ENCODE results near the gene SLC22A13. TPM values are rescaled to one million over a fixed set of nuclear protein-coding genes. Genes with fewer than 3 reads are reported as not detected.

SLC22A13 gene
- total RNA-seq, 1 experiment from 2014 or later: 0.33 TPM

DNA sequence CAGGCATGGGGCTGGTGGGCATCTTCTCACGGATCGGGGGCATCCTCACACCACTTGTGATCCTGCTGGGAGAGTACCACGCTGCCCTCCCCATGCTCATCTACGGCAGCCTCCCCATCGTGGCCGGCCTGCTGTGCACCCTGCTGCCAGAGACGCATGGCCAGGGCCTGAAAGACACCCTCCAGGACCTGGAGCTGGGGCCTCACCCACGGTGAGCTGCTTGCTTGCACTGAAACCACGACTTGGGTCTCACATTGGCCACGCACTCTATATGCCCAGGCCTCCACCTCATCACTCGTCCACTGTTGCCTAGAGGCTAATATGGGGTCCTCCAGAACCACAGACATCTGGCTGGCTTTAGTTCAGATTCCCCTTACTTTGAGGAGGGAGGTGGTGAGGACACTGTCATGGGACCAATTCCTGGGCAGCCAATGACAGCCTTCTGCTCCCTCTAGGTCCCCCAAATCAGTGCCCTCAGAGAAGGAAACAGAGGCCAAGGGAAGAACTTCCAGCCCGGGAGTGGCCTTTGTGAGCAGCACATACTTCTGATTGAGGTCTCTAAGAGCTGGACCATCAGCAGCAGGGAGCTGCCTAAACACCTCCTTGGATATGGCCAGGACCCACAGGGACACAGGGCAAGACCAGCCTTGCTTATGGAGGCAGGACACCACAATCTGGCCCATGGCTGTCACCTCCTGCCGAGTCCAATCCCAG, 11.5 kb downstream of the SLC22A13 start:
- H3K4me1 ChIP-seq (ENCODE audit: control insufficient read depth, insufficient read depth, low read length): no peaks in the 10 kb centered on the region
- ATAC-seq (no peak), DNase-seq (ENCODE audit: low read depth, low spot score) (no peak)
- H3K36me3 ChIP-seq (ENCODE audit: control insufficient read depth, insufficient read depth, low read length): no peaks in the 10 kb centered on the region
- TF ChIP-seq, protein P1, sequence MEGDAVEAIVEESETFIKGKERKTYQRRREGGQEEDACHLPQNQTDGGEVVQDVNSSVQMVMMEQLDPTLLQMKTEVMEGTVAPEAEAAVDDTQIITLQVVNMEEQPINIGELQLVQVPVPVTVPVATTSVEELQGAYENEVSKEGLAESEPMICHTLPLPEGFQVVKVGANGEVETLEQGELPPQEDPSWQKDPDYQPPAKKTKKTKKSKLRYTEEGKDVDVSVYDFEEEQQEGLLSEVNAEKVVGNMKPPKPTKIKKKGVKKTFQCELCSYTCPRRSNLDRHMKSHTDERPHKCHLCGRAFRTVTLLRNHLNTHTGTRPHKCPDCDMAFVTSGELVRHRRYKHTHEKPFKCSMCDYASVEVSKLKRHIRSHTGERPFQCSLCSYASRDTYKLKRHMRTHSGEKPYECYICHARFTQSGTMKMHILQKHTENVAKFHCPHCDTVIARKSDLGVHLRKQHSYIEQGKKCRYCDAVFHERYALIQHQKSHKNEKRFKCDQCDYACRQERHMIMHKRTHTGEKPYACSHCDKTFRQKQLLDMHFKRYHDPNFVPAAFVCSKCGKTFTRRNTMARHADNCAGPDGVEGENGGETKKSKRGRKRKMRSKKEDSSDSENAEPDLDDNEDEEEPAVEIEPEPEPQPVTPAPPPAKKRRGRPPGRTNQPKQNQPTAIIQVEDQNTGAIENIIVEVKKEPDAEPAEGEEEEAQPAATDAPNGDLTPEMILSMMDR (IDR thresholded peaks at IDR 0.05): no peak
- TF ChIP-seq TCF7L2 (IDR thresholded peaks at IDR 0.05; ENCODE audit: low read depth, low read length) (no peak), SIN3A (IDR thresholded peaks at IDR 0.05; ENCODE audit: borderline replicate concordance, insufficient read depth, low read depth, low read length) (no peak), POLR2AphosphoS5 (IDR thresholded peaks at IDR 0.05; ENCODE audit: low read depth, low read length) (no peak)
- TF ChIP-seq, protein P2, sequence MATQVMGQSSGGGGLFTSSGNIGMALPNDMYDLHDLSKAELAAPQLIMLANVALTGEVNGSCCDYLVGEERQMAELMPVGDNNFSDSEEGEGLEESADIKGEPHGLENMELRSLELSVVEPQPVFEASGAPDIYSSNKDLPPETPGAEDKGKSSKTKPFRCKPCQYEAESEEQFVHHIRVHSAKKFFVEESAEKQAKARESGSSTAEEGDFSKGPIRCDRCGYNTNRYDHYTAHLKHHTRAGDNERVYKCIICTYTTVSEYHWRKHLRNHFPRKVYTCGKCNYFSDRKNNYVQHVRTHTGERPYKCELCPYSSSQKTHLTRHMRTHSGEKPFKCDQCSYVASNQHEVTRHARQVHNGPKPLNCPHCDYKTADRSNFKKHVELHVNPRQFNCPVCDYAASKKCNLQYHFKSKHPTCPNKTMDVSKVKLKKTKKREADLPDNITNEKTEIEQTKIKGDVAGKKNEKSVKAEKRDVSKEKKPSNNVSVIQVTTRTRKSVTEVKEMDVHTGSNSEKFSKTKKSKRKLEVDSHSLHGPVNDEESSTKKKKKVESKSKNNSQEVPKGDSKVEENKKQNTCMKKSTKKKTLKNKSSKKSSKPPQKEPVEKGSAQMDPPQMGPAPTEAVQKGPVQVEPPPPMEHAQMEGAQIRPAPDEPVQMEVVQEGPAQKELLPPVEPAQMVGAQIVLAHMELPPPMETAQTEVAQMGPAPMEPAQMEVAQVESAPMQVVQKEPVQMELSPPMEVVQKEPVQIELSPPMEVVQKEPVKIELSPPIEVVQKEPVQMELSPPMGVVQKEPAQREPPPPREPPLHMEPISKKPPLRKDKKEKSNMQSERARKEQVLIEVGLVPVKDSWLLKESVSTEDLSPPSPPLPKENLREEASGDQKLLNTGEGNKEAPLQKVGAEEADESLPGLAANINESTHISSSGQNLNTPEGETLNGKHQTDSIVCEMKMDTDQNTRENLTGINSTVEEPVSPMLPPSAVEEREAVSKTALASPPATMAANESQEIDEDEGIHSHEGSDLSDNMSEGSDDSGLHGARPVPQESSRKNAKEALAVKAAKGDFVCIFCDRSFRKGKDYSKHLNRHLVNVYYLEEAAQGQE (IDR thresholded peaks at IDR 0.05; ENCODE audit: insufficient read depth in 1 of 2, low read depth in 2 of 2, low read length in 1 of 2): no peak
- no peaks in the 10 kb centered on the region for H3K9me3 ChIP-seq (ENCODE audit: control insufficient read depth, insufficient read depth, low read depth, low read length)
- H3K27me3 ChIP-seq (ENCODE audit: control insufficient read depth, insufficient read depth, low read length): no peaks in the 10 kb centered on the region
- in situ Hi-C loops (cut with HindIII; ENCODE audit: low pct_unique_long_range_greater_than_20kb, low sequenced_read_pairs) (no loop called here), intact Hi-C loops (cut with micrococcal nuclease; ENCODE audit: unreplicated experiment) (no loop called here)
- H3K4me3 ChIP-seq (ENCODE audit: low read depth in 2 of 2, low read length in 2 of 2): no peak overlapping the region
- BruUV-seq (replicated peaks): no TSS peak
- no peak overlapping the region for H3K27ac ChIP-seq (ENCODE audit: low read length)
- ChIA-PET POLR2A (no interaction called here), CTCF (no interaction called here)

DNA sequence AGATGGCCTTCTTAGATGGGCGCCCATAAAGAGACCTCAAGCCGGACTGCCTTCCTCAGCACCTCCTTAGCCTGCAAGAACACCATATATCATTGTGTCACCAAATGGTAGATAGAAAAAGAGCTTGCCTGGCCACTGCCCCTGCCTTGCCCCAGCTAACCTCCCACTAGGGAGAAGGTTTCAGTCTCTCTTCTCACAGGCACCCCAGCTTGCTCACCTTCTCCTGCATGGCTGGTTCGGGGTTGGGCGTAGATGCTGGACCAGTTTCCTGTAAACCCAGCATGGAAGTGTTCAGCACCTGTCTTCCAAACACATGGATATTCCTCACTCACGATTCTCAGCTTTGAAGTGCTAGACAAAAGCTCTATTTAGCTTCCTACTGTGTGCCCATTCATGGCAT, 13.2 kb downstream of the SLC22A13 start:
- Histone ChIP-seq H3K9me3 (ENCODE audit: control insufficient read depth, insufficient read depth, low read depth, low read length) (no peaks in the 10 kb centered on the region), H3K4me3 (ENCODE audit: low read depth in 2 of 2, low read length in 2 of 2) (no peak overlapping the region), H3K27ac (ENCODE audit: low read length) (no peak overlapping the region), H3K4me1 (ENCODE audit: control insufficient read depth, insufficient read depth, low read length) (no peaks in the 10 kb centered on the region), H3K36me3 (ENCODE audit: control insufficient read depth, insufficient read depth, low read length) (no peaks in the 10 kb centered on the region), H3K27me3 (ENCODE audit: control insufficient read depth, insufficient read depth, low read length) (no peaks in the 10 kb centered on the region)
- ATAC-seq (no peak), DNase-seq (ENCODE audit: low read depth, low spot score) (no peak)
- ChIA-PET POLR2A (no interaction called here), CTCF (no interaction called here)
- intact Hi-C loops (cut with micrococcal nuclease; ENCODE audit: unreplicated experiment): no loop called here
- no peak for TF ChIP-seq TCF7L2 (IDR thresholded peaks at IDR 0.05; ENCODE audit: low read depth, low read length)
- TF ChIP-seq, protein P1 (IDR thresholded peaks at IDR 0.05): no peak
- TF ChIP-seq, protein P2 (IDR thresholded peaks at IDR 0.05; ENCODE audit: insufficient read depth in 1 of 2, low read depth in 2 of 2, low read length in 1 of 2): no peak
- no peak for TF ChIP-seq POLR2AphosphoS5 (IDR thresholded peaks at IDR 0.05; ENCODE audit: low read depth, low read length)
- no peak for TF ChIP-seq SIN3A (IDR thresholded peaks at IDR 0.05; ENCODE audit: borderline replicate concordance, insufficient read depth, low read depth, low read length)
- no TSS peak for BruUV-seq (replicated peaks)
- in situ Hi-C loops (cut with HindIII; ENCODE audit: low pct_unique_long_range_greater_than_20kb, low sequenced_read_pairs): no loop called here
